ENCODE measurements around the gene NEU2.
A peak's percentile ranks its signal among the peaks of the same experiment; 100 is the strongest.

DNA sequence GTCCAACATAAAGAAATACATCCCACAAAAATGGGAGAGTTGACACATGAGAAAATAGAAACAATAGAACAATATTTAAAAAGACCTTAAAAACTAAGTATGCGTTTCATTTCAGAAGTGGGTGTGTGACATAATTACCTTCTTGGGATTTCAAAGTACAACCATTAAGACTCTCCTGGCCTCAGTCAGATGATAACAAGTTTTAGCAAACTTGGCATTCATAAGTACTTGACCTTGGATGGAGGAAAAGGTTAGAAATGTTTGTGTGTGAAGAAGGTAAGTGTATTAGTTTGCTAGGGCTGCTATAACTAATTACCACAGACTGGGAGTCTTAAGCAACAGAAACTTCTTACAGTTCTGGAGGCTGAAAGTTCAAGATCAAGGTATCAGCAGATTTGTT lies 14.5 kb upstream of the NEU2 start:
- TF ChIP-seq, protein P1, sequence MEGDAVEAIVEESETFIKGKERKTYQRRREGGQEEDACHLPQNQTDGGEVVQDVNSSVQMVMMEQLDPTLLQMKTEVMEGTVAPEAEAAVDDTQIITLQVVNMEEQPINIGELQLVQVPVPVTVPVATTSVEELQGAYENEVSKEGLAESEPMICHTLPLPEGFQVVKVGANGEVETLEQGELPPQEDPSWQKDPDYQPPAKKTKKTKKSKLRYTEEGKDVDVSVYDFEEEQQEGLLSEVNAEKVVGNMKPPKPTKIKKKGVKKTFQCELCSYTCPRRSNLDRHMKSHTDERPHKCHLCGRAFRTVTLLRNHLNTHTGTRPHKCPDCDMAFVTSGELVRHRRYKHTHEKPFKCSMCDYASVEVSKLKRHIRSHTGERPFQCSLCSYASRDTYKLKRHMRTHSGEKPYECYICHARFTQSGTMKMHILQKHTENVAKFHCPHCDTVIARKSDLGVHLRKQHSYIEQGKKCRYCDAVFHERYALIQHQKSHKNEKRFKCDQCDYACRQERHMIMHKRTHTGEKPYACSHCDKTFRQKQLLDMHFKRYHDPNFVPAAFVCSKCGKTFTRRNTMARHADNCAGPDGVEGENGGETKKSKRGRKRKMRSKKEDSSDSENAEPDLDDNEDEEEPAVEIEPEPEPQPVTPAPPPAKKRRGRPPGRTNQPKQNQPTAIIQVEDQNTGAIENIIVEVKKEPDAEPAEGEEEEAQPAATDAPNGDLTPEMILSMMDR (CRISPR knock-in tag; IDR thresholded peaks at IDR 0.05), result no peak
- TF ChIP-seq ZNF550 (CRISPR knock-in tag; IDR thresholded peaks at IDR 0.05; ENCODE audit: borderline replicate concordance) (no peak), ZNF12 (CRISPR knock-in tag; IDR thresholded peaks at IDR 0.05) (peak; percentile 80), SP2 (CRISPR knock-in tag; IDR thresholded peaks at IDR 0.05) (no peak), ZIK1 (CRISPR knock-in tag; IDR thresholded peaks at IDR 0.05; ENCODE audit: borderline replicate concordance, low read depth) (no peak), ZBTB1 (CRISPR knock-in tag; IDR thresholded peaks at IDR 0.05; ENCODE audit: borderline replicate concordance) (no peak), ZNF605 (CRISPR knock-in tag; IDR thresholded peaks at IDR 0.05) (no peak), ZSCAN31 (CRISPR knock-in tag; IDR thresholded peaks at IDR 0.05; ENCODE audit: low read depth) (no peak), CEBPB (IDR thresholded peaks at IDR 0.05; ENCODE audit: borderline replicate concordance, low read depth, low read length) (no peak), ZNF503 (CRISPR knock-in tag; IDR thresholded peaks at IDR 0.05) (no peak), DNMT3B (CRISPR knock-in tag; conservative IDR thresholded peaks at IDR 0.05) (no peak), FOXM1 (CRISPR knock-in tag; IDR thresholded peaks at IDR 0.05) (no peak)

Data from HepG2 (cell line).